Measurements from ENCODE around the gene ZNF710. TPM values are rescaled to one million over a fixed set of nuclear protein-coding genes. Genes with fewer than 3 reads are reported as not detected.
A peak's percentile ranks its signal among the peaks of the same experiment; 100 is the strongest.

ZNF710 gene
- total RNA-seq, 1 experiment from 2014 or later, result 40.7 TPM

GRCh38 chr15:90082140-90082715 lies 81.1 kb downstream of the ZNF710 start:
- H4K91ac ChIP-seq (ENCODE audit: insufficient read length, low read depth, low read length), result no peak overlapping the region
- WGBS (ENCODE audit: extremely low coverage, insufficient read length, low lambda C conversion rate), result no CpG with 5 or more reads among the region's 9 CpGs

More at GRCh38 chr15:90082140-90082715, 81.1 kb downstream of the ZNF710 start:
- Histone ChIP-seq H2BK12ac (ENCODE audit: insufficient read length, low read depth, low read length) (no peak overlapping the region), H3K27ac (ENCODE audit: insufficient read length, low read depth, low read length) (no peak overlapping the region), H2AK5ac (ENCODE audit: insufficient read length, low read length) (no peak overlapping the region), H3K9me3 (ENCODE audit: control insufficient read depth, low read depth, low read length) (no peaks in the 10 kb centered on the region), H4K5ac (ENCODE audit: insufficient read length, low read depth, low read length) (no peak overlapping the region), H2BK15ac (ENCODE audit: low read depth, low read length) (no peak overlapping the region), H3K23me2 (ENCODE audit: insufficient read length, low read depth, low read length, poor library complexity, severe bottlenecking) (no peaks in the 10 kb centered on the region), H2BK20ac (ENCODE audit: low read depth, low read length, poor library complexity, severe bottlenecking) (no peak overlapping the region), H2BK120ac (ENCODE audit: low read depth, low read length, poor library complexity, severe bottlenecking) (no peak overlapping the region), H3K18ac (ENCODE audit: insufficient read length, low read depth, low read length) (no peak overlapping the region), H3K79me2 (ENCODE audit: insufficient read depth, low read length) (no peaks in the 10 kb centered on the region), H3K4me2 (ENCODE audit: insufficient read depth, insufficient read length, low read length) (no peak overlapping the region), H3K23ac (ENCODE audit: insufficient read length, low read depth, low read length) (no peak overlapping the region), H3T11ph (ENCODE audit: low read length) (no peak overlapping the region), H3K4me1 (ENCODE audit: insufficient read depth, low read length) (no peaks in the 10 kb centered on the region), H2AFZ (ENCODE audit: low read length) (no peak overlapping the region), H3K4ac (ENCODE audit: low read depth, low read length) (no peak overlapping the region), H3K79me1 (ENCODE audit: insufficient read depth, low read depth, low read length, poor library complexity, severe bottlenecking) (no peaks in the 10 kb centered on the region), H2BK5ac (ENCODE audit: insufficient read length, low read length) (no peak overlapping the region), H3K27me3 (ENCODE audit: insufficient read depth, low read length) (no peaks in the 10 kb centered on the region), H3K56ac (ENCODE audit: insufficient read length, low read depth, low read length) (no peak overlapping the region), H4K20me1 (ENCODE audit: control insufficient read depth, insufficient read depth, insufficient read length) (no peaks in the 10 kb centered on the region), H3K9ac (ENCODE audit: extremely low read depth, insufficient read length, low read length) (no peak overlapping the region), H3K14ac (ENCODE audit: insufficient read depth, low read length) (0 out of 2 replicates have a peak overlapping the region, but pooled peaks have one; percentile 30), H4K8ac (replicated peaks; ENCODE audit: insufficient read length, low read depth, low read length) (no peak overlapping the region)
- Mint-ChIP-seq H3K4me3 (no peak overlapping the region), H3K27ac (no peak overlapping the region; a peak in 2 of 7 replicates), H3K4me1 (peaks cover 6 to 15% of the 10 kb centered on the region in 2 experiments), H3K9me3 (no peaks in the 10 kb centered on the region), H3K36me3 (ENCODE audit: insufficient read depth in 1 of 3, low read depth in 3 of 3) (peaks cover 4 to 24% (median 24%) of the 10 kb centered on the region in 3 experiments; a peak in 5 of 7 replicates), H3K27me3 (ENCODE audit: low read depth) (no peaks in the 10 kb centered on the region)
- DNase-seq, result no peak
- no peak for TF ChIP-seq CTCF (conservative IDR thresholded peaks at IDR 0.05)
